Loucy (cell line): ENCODE measurements around the gene LDHAL6B.
A peak's percentile ranks its signal among the peaks of the same experiment; 100 is the strongest.

ENCODE experiments used
- H2AFZ ChIP-seq: fragments of 200-600 bp; sonication (generic); 2 replicates; pipeline ENCODE4 v1.6.0; 2016; ENCODE audit warnings: antibody characterized with exemption, mild to moderate bottlenecking, low read length, moderate library complexity
- H3F3A ChIP-seq: fragments of 200-600 bp; 2 replicates; pipeline ENCODE4 v1.6.0; 2016; ENCODE audit warnings: antibody characterized with exemption, low read depth, mild to moderate bottlenecking
- H3K27me3 ChIP-seq: fragments of 200-600 bp; sonication (generic); 2 replicates; pipeline ENCODE4 v1.6.1; 2014; ENCODE audit warnings: low read length, mild to moderate bottlenecking; ENCODE audit not compliant: insufficient read depth, poor library complexity, severe bottlenecking
- H3K36me3 ChIP-seq: fragments of 200-600 bp; sonication (generic); 2 replicates; pipeline ENCODE4 v1.6.1; 2016; ENCODE audit warnings: low read length; ENCODE audit not compliant: insufficient read depth
- H3K4me1 ChIP-seq: fragments of 200-600 bp; sonication (generic); 2 replicates; pipeline ENCODE4 v1.5.1; 2014; ENCODE audit warnings: low read length, mild to moderate bottlenecking; ENCODE audit not compliant: insufficient read depth, poor library complexity, severe bottlenecking
- H3K4me2 ChIP-seq: fragments of 200-600 bp; sonication (generic); 2 replicates; pipeline ENCODE4 v1.6.0; 2014; ENCODE audit warnings: antibody characterized with exemption, low read length, low read depth, mild to moderate bottlenecking; ENCODE audit not compliant: poor library complexity, severe bottlenecking
- H3K4me3 ChIP-seq: fragments of 200-600 bp; sonication (generic); 2 replicates; pipeline ENCODE4 v1.5.1; 2014; ENCODE audit warnings: low read length, mild to moderate bottlenecking, mixed read lengths; ENCODE audit not compliant: poor library complexity, severe bottlenecking
- H3K79me2 ChIP-seq: fragments of 200-600 bp; sonication (generic); 2 replicates; pipeline ENCODE4 v1.6.1; 2014; ENCODE audit warnings: low read length; ENCODE audit not compliant: insufficient read depth
- H3K9ac ChIP-seq: fragments of 200-600 bp; sonication (generic); 2 replicates; pipeline ENCODE4 v1.6.0; 2014; ENCODE audit warnings: mild to moderate bottlenecking, low read depth, low read length, moderate library complexity; ENCODE audit not compliant: poor library complexity, severe bottlenecking
- H3K9me2 ChIP-seq: fragments of 200-600 bp; sonication (generic); replicated peaks from 2 replicates; pipeline ENCODE4 v1.6.1; 2016; ENCODE audit warnings: low read depth, low read length, mixed read lengths
- H3K9me3 ChIP-seq: fragments of 200-600 bp; sonication (generic); 2 replicates; pipeline ENCODE4 v1.6.1; 2014; ENCODE audit warnings: mild to moderate bottlenecking, antibody characterized with exemption, low read length, low read depth; ENCODE audit not compliant: insufficient read depth
- H4K20me1 ChIP-seq: fragments of 200-600 bp; sonication (generic); 2 replicates; pipeline ENCODE4 v1.6.0; 2014; ENCODE audit warnings: antibody characterized with exemption, low read length, mild to moderate bottlenecking; ENCODE audit not compliant: insufficient read depth, poor library complexity, severe bottlenecking
- CTCF ChIP-seq: fragments of 200-600 bp; sonication (generic); conservative IDR thresholded peaks from 2 replicates; pipeline ENCODE4 v1.5.1; 2014; ENCODE audit warnings: mild to moderate bottlenecking, antibody characterized with exemption, low read length
- EZH2phosphoT487 ChIP-seq: fragments of 200-600 bp; IDR thresholded peaks from 2 replicates; pipeline ENCODE4 v1.6.1; 2018; ENCODE audit warnings: antibody characterized with exemption, mild to moderate bottlenecking, moderate library complexity, borderline replicate concordance

LDHAL6B gene

GRCh38 chr15:59247364-59247763, 40.7 kb downstream of the LDHAL6B start:
- no peak overlapping the region for H3K4me2 ChIP-seq
- H3K9me2 ChIP-seq, result no peaks in the 10 kb centered on the region
- H3K27me3 ChIP-seq, result no peaks in the 10 kb centered on the region
- no peaks in the 10 kb centered on the region for H3K4me1 ChIP-seq
- peak overlapping the region; percentile 47; the same call in 1 of the 2 replicates for H2AFZ ChIP-seq
- H3K36me3 ChIP-seq, result no peaks in the 10 kb centered on the region
- H3F3A ChIP-seq, result no peaks in the 10 kb centered on the region
- H4K20me1 ChIP-seq, result no peaks in the 10 kb centered on the region
- no peaks in the 10 kb centered on the region for H3K9me3 ChIP-seq
- TF ChIP-seq EZH2phosphoT487 (no peak), CTCF (peak; percentile 76)
- H3K79me2 ChIP-seq, result no peaks in the 10 kb centered on the region
- no peak overlapping the region for H3K4me3 ChIP-seq
- H3K9ac ChIP-seq, result no peak overlapping the region

GRCh38 chr15:59249816-59250215, 43.2 kb downstream of the LDHAL6B start:
- H3F3A ChIP-seq, result no peaks in the 10 kb centered on the region
- no peaks in the 10 kb centered on the region for H3K9me3 ChIP-seq
- no peaks in the 10 kb centered on the region for H3K79me2 ChIP-seq
- no peak overlapping the region for H3K4me3 ChIP-seq
- H3K9me2 ChIP-seq, result no peaks in the 10 kb centered on the region
- TF ChIP-seq CTCF (no peak), EZH2phosphoT487 (no peak)
- no peaks in the 10 kb centered on the region for H3K36me3 ChIP-seq
- no peak overlapping the region for H2AFZ ChIP-seq
- no peak overlapping the region for H3K4me2 ChIP-seq
- H3K9ac ChIP-seq, result no peak overlapping the region
- no peaks in the 10 kb centered on the region for H3K27me3 ChIP-seq
- H4K20me1 ChIP-seq, result no peaks in the 10 kb centered on the region
- no peaks in the 10 kb centered on the region for H3K4me1 ChIP-seq

GRCh38 chr15:59250249-59250648, 43.6 kb downstream of the LDHAL6B start:
- H3K36me3 ChIP-seq, result no peaks in the 10 kb centered on the region
- H3K4me1 ChIP-seq, result no peaks in the 10 kb centered on the region
- no peak overlapping the region for H2AFZ ChIP-seq
- TF ChIP-seq EZH2phosphoT487 (no peak), CTCF (no peak)
- no peaks in the 10 kb centered on the region for H3F3A ChIP-seq
- H3K9ac ChIP-seq, result no peak overlapping the region
- no peaks in the 10 kb centered on the region for H3K9me2 ChIP-seq
- no peak overlapping the region for H3K4me3 ChIP-seq
- no peaks in the 10 kb centered on the region for H4K20me1 ChIP-seq
- no peak overlapping the region for H3K4me2 ChIP-seq
- no peaks in the 10 kb centered on the region for H3K9me3 ChIP-seq
- no peaks in the 10 kb centered on the region for H3K79me2 ChIP-seq
- H3K27me3 ChIP-seq, result no peaks in the 10 kb centered on the region
